ENCODE data around the gene GIPC1.
A peak's percentile ranks its signal among the peaks of the same experiment; 100 is the strongest.

GIPC1 gene

GRCh38 chr19:14434543-14435319 lies 61.2 kb downstream of the GIPC1 start:
- DNase-seq (ENCODE audit: low spot score), result peak; percentile 91

GRCh38 chr19:14433554-14434501 lies 62.1 kb downstream of the GIPC1 start:
- DNase-seq (ENCODE audit: low spot score), result no peak

- DNase-seq (ENCODE audit: low spot score), result no peak
Observed at GRCh38 chr19:14432791-14433553, 63.0 kb downstream of the GIPC1 start, which contains the start of gene PKN1. Gene PKN1, plus strand, starts transcription at chr19:14433306. Its CDS starts 216 bp downstream, at chr19:14433522.

- no peak for DNase-seq (ENCODE audit: low spot score)
Observed at GRCh38 chr19:14430712-14431111, 65.2 kb downstream of the GIPC1 start.

- no peak for DNase-seq (ENCODE audit: low spot score)
Observed at GRCh38 chr19:14428882-14429416, 67.0 kb downstream of the GIPC1 start.

Data from kidney capillary endothelial cell (primary cell).